Spleen (tissue), 11 donors: ENCODE measurements around the gene DDTL. TPM values are rescaled to one million over a fixed set of nuclear protein-coding genes. Genes with fewer than 3 reads are reported as not detected.

Experiments used
- DNase-seq: peaks from one replicate; pipeline ENCODE4 v3.0.0-alpha.2; 2020
- H3K27ac ChIP-seq, 8 donors: fragments of 200-600 bp; sonication (generic) in 7 of 8; 1 replicate in 4 of 8; 2 replicates in 4 of 8; pipeline versions ENCODE4 v1.5.0 to v1.8.0; 2016 to 2021; ENCODE audit warnings: inconsistent platforms in 4 of 8, mild to moderate bottlenecking in 4 of 8, moderate library complexity in 1 of 8
- H3K27me3 ChIP-seq, 7 donors: fragments of 200-600 bp; sonication (generic) in 6 of 7; replicated peaks in 1 of 7; 1 replicate in 4 of 7; 2 replicates in 3 of 7; pipeline versions ENCODE4 v1.5.0 to v1.8.0; 2016 to 2021; ENCODE audit warnings: inconsistent platforms in 3 of 7, mild to moderate bottlenecking in 1 of 7
- H3K36me3 ChIP-seq, 6 donors: fragments of 200-600 bp; sonication (generic) in 5 of 6; 1 replicate in 4 of 6; 2 replicates in 2 of 6; pipeline versions ENCODE4 v1.5.0 to v1.8.0; 2016 to 2021; ENCODE audit warnings: inconsistent platforms in 2 of 6
- H3K4me1 ChIP-seq, 6 donors: fragments of 200-600 bp; sonication (generic) in 5 of 6; 1 replicate in 3 of 6; 2 replicates in 3 of 6; pipeline versions ENCODE4 v1.5.0 to v1.8.0; 2016 to 2021; ENCODE audit warnings: inconsistent platforms in 3 of 6
- H3K4me3 ChIP-seq, 8 donors: fragments of 200-600 bp; sonication (generic) in 7 of 8; 1 replicate in 4 of 8; 2 replicates in 4 of 8; pipeline versions ENCODE4 v1.5.0 to v1.8.0; 2016 to 2021; ENCODE audit warnings: inconsistent platforms in 4 of 8, mild to moderate bottlenecking in 4 of 8, moderate library complexity in 2 of 8
- H3K9me3 ChIP-seq, 8 donors: fragments of 200-600 bp; sonication (generic) in 7 of 8; 1 replicate in 4 of 8; 2 replicates in 4 of 8; pipeline versions ENCODE4 v1.5.0 to v1.8.0; 2016 to 2021; ENCODE audit warnings: inconsistent platforms in 4 of 8
- CTCF ChIP-seq, 11 experiments: fragments of 200-600 bp in 7 of 11; fragments of 450-650 bp in 4 of 11; sonication (generic) in 4 of 11; IDR thresholded peaks in 8 of 11; conservative IDR thresholded peaks in 3 of 11; 1 replicate in 7 of 11; 2 replicates in 4 of 11; pipeline versions ENCODE4 v1.4.0 to v1.8.0; 2016 to 2021; ENCODE audit warnings: antibody characterized with exemption in 11 of 11, inconsistent platforms in 4 of 11, mild to moderate bottlenecking in 1 of 11
- POLR2A ChIP-seq, 3 donors: fragments of 450-650 bp; IDR thresholded peaks; one replicate each; pipeline ENCODE4 v1.5.1; 2017; ENCODE audit warnings: antibody characterized with exemption in 3 of 3, mild to moderate bottlenecking in 1 of 3
- POLR2AphosphoS5 ChIP-seq, 3 donors: sonication (generic); formaldehyde crosslinking; IDR thresholded peaks; one replicate each; pipeline ENCODE4 v1.5.1; 2017; ENCODE audit warnings: antibody characterized with exemption in 3 of 3
- WGBS, 5 donors: extraction: QIAGEN DNeasy Blood & Tissue Kit in 3 of 5; methylation state at CpG; one replicate each; pipeline versions ENCODE4 v1.1.5 to v1.1.7; 2013 to 2018; 5-methylcytosine and 5-hydroxymethylcytosine counted together
- intact Hi-C: fragments of 100-400 bp; cut with DNase I; formaldehyde crosslinking; loops from one replicate; pipeline ENCODE4 v1.15.0; 2023; ENCODE audit warnings: low total_unique reads
- polyA plus RNA-seq, 3 donors: library from polyadenylated mRNA; stranded (reverse); fragments of 200-250 nt; gene quantifications; one replicate each; pipeline ENCODE4 v1.2.1, GENCODE V29; 2013
- total RNA-seq, 7 donors: library from RNA; depleted of rRNA in 3 of 7; stranded (reverse); fragments of >200 nt in 3 of 7; fragmentation: NEBNext Ultra II Directional in 4 of 7; extraction: Animal tissue kit (Norgen Biotek cat#: 25700) in 4 of 7; gene quantifications; one replicate each; pipeline versions ENCODE4 v1.1.0 to v1.2.1, GENCODE V29; 2016 to 2021
- donor health status: healthy with polysubstance abuse.
- donor health status: DM: no; HTN: no; CAD: no; lungs with moderate emphysema.
- donor health status: DM: no; HTN: no; CAD: no.
- donor health status: Bipolar disorder and iron deficiency.
- donor health status: healthy.
- donor health status: DM: no; HTN: no; CAD: no.
- donor health status: DM: yes; HTN: yes; CAD: no.

DDTL gene
- total and polyA plus RNA-seq, 10 donors, result 1.0 to 5.0 (median 2.3) TPM; not detected in 1

DNA sequence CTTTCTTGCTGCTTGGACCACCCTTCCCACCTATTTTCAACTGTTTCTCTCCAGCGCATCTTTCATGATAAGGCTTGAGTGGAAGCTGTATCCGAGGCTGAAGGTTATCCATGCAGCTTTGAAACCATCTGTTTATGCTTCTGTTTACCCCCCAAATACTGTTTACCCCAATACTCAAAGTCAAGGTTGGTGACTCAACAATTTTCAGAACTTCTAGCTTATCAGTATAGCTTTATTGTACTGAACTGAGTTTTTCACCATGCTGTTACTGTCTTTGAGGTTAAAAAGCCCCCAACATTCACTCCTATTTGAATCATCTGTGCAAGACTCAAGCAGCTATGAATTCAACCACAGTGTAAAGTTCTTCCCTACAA is 43.3 kb downstream of the DDTL start:
- Histone ChIP-seq H3K36me3 (no peaks in the 10 kb centered on the region), H3K4me1 (peaks cover 6 to 35% (median 29%) of the 10 kb centered on the region in 6 donors), H3K9me3 (no peaks in the 10 kb centered on the region), H3K27ac (no peak overlapping the region), H3K4me3 (no peak overlapping the region), H3K27me3 (no peaks in the 10 kb centered on the region)
- no peak for TF ChIP-seq POLR2A (IDR thresholded peaks at IDR 0.05)
- no peak for TF ChIP-seq POLR2AphosphoS5 (IDR thresholded peaks at IDR 0.05)
- no peak for TF ChIP-seq CTCF (IDR thresholded peaks at IDR 0.05 in 8 of 11, conservative IDR thresholded peaks at IDR 0.05 in 3 of 11)
- no peak for DNase-seq
- 90 to 98% (median 96%) methylated on average over 2 of the region's 2 CpGs for WGBS, 5 donors
- intact Hi-C loops, result no loop called here

- peaks cover 0 to 3% (median 0%) of the 10 kb centered on the region in 8 donors for H3K9me3 ChIP-seq
- peak overlapping the region; percentile 58 to 89 (median 82) for H3K27ac ChIP-seq
- H3K4me1 ChIP-seq, result peaks cover 6 to 35% (median 29%) of the 10 kb centered on the region in 6 donors
- intact Hi-C loops, result no loop called here
- H3K27me3 ChIP-seq, result no peaks in the 10 kb centered on the region
- TF ChIP-seq POLR2A (IDR thresholded peaks at IDR 0.05), result no peak
- no peak for TF ChIP-seq CTCF (IDR thresholded peaks at IDR 0.05 in 8 of 11, conservative IDR thresholded peaks at IDR 0.05 in 3 of 11)
- TF ChIP-seq POLR2AphosphoS5 (IDR thresholded peaks at IDR 0.05), result no peak
- H3K4me3 ChIP-seq, result peak overlapping the region; percentile 81 to 100 (median 94)
- WGBS, 5 donors, result 0 to 2% (median 1%) methylated on average over 10 of the region's 10 CpGs
- DNase-seq, result no peak
- no peaks in the 10 kb centered on the region for H3K36me3 ChIP-seq
Measured at GRCh38 chr22:24011735-24012068, 45.0 kb downstream of the DDTL start.

GRCh38 chr22:24016156-24016555 is 49.5 kb downstream of the DDTL start:
- H3K4me1 ChIP-seq, result peaks cover 6 to 30% (median 22%) of the 10 kb centered on the region in 6 donors
- H3K27ac ChIP-seq, result no peak overlapping the region
- intact Hi-C loops, result no loop called here
- DNase-seq, result no peak
- H3K9me3 ChIP-seq, result peaks cover 0 to 3% (median 0%) of the 10 kb centered on the region in 8 donors
- TF ChIP-seq CTCF (IDR thresholded peaks at IDR 0.05 in 8 of 11, conservative IDR thresholded peaks at IDR 0.05 in 3 of 11), result no peak
- no peak for TF ChIP-seq POLR2A (IDR thresholded peaks at IDR 0.05)
- TF ChIP-seq POLR2AphosphoS5 (IDR thresholded peaks at IDR 0.05), result no peak
- H3K36me3 ChIP-seq, result peaks cover 0 to 12% (median 6%) of the 10 kb centered on the region in 6 donors
- WGBS, 5 donors, result 94 to 98% (median 97%) methylated on average over 1 of the region's 1 CpG
- H3K27me3 ChIP-seq, result no peaks in the 10 kb centered on the region
- no peak overlapping the region for H3K4me3 ChIP-seq

DNA sequence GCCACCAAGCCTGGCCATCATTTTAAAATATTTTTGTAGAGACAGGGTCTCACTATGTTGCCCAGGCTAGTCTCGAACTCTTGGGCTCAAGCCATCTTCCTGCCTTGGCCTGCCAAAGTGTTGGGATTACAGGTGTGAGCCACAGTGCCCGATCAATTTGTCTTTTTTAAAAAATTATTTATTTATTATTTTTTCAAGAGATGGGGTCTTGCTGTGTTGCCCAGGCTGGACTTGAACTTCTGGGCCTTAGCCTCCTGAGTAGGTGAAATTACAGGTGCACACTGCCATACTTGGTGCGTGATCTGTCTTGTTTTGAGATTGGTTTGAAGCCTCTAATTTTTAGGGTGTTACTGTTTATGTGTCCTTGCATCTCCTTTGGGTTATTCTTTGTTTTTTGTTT is 54.6 kb downstream of the DDTL start:
- Histone ChIP-seq H3K4me3 (no peak overlapping the region), H3K4me1 (peaks cover 0 to 6% (median 0%) of the 10 kb centered on the region in 6 donors), H3K27ac (no peak overlapping the region), H3K36me3 (peaks cover 0 to 22% (median 6%) of the 10 kb centered on the region in 6 donors), H3K27me3 (no peaks in the 10 kb centered on the region), H3K9me3 (no peaks in the 10 kb centered on the region)
- no peak for DNase-seq
- intact Hi-C loops, result no loop called here
- WGBS, 5 donors, result 95 to 100% (median 96%) methylated on average over 3 of the region's 3 CpGs
- TF ChIP-seq CTCF (IDR thresholded peaks at IDR 0.05 in 8 of 11, conservative IDR thresholded peaks at IDR 0.05 in 3 of 11) (no peak), POLR2AphosphoS5 (IDR thresholded peaks at IDR 0.05) (no peak), POLR2A (IDR thresholded peaks at IDR 0.05) (no peak)

Other genes starting within 250 kb of the DDTL start
- 1 to 10 TPM; 5.0 to 7.4 (median 6.0) TPM for gene ZNF70, start 215.8 kb upstream of the DDTL start, total RNA-seq
- gene ZNF70, start 215.8 kb upstream of the DDTL start, polyA plus RNA-seq, result 1 to 10 TPM in 1 of 3 donors, under 1 TPM in 2; 0.55 to 1.3 (median 0.72) TPM
- gene VPREB3, start 212.5 kb upstream of the DDTL start, total RNA-seq, result 100 to 1,000 TPM in 1 of 7 donors, 10 to 100 TPM in 6; 24.9 to 103 (median 49.5) TPM
- gene VPREB3, start 212.5 kb upstream of the DDTL start, polyA plus RNA-seq, result 100 to 1,000 TPM; 315 to 472 (median 377) TPM
- under 1 TPM in 4 of 7 donors, not detected in 3; 0.44 to 0.97 (median 0.76) TPM for gene C22orf15, start 203.9 kb upstream of the DDTL start, total RNA-seq
- 1 to 10 TPM in 1 of 3 donors, under 1 TPM in 2; 0.29 to 1.4 (median 0.59) TPM for gene C22orf15, start 203.9 kb upstream of the DDTL start, polyA plus RNA-seq
- gene CHCHD10, start 198.9 kb upstream of the DDTL start, total RNA-seq, result 100 to 1,000 TPM in 1 of 7 donors, 10 to 100 TPM in 6; 16.8 to 101 (median 83.4) TPM
- 100 to 1,000 TPM; 117 to 189 (median 167) TPM for gene CHCHD10, start 198.9 kb upstream of the DDTL start, polyA plus RNA-seq
- 10 to 100 TPM in 1 of 7 donors, 1 to 10 TPM in 5, under 1 TPM in 1; 0.66 to 11.0 (median 3.3) TPM for gene MMP11, start 194.0 kb upstream of the DDTL start, total RNA-seq
- 1 to 10 TPM; 4.4 to 6.8 (median 4.7) TPM for gene MMP11, start 194.0 kb upstream of the DDTL start, polyA plus RNA-seq
- 100 to 1,000 TPM in 2 of 7 donors, 10 to 100 TPM in 5; 72.8 to 166 (median 84.6) TPM for gene SMARCB1, start 179.9 kb upstream of the DDTL start, total RNA-seq
- 100 to 1,000 TPM in 1 of 3 donors, 10 to 100 TPM in 2; 64.2 to 100 (median 86.9) TPM for gene SMARCB1, start 179.9 kb upstream of the DDTL start, polyA plus RNA-seq
- 10 to 100 TPM; 10.2 to 62.8 (median 30.4) TPM for gene DERL3, start 127.9 kb upstream of the DDTL start, total RNA-seq
- gene DERL3, start 127.9 kb upstream of the DDTL start, polyA plus RNA-seq, result 10 to 100 TPM; 16.1 to 18.8 (median 17.9) TPM
- 10 to 100 TPM; 12.0 to 21.7 (median 16.9) TPM for gene SLC2A11, start 109.0 kb upstream of the DDTL start, total RNA-seq
- 10 to 100 TPM; 15.6 to 23.5 (median 16.2) TPM for gene SLC2A11, start 109.0 kb upstream of the DDTL start, polyA plus RNA-seq
- 100 to 1,000 TPM; 168 to 346 (median 211) TPM for gene MIF, start 72.5 kb upstream of the DDTL start, total RNA-seq
- gene MIF, start 72.5 kb upstream of the DDTL start, polyA plus RNA-seq, result 100 to 1,000 TPM; 421 to 580 (median 501) TPM
- 10 to 100 TPM in 1 of 7 donors, 1 to 10 TPM in 6; 2.0 to 11.6 (median 3.7) TPM for gene GSTT2B, start 5.7 kb upstream of the DDTL start, total RNA-seq
- gene GSTT2B, start 5.7 kb upstream of the DDTL start, polyA plus RNA-seq, result 10 to 100 TPM in 1 of 3 donors, 1 to 10 TPM in 2; 4.7 to 11.6 (median 6.6) TPM
- gene DDT, start 7.6 kb downstream of the DDTL start, total RNA-seq, result 100 to 1,000 TPM in 1 of 7 donors, 10 to 100 TPM in 6; 63.4 to 112 (median 67.8) TPM
- gene DDT, start 7.6 kb downstream of the DDTL start, polyA plus RNA-seq, result 100 to 1,000 TPM; 138 to 224 (median 154) TPM
- gene GSTT2, start 13.2 kb downstream of the DDTL start, total RNA-seq, result under 1 TPM in 2 of 7 donors, not detected in 5; 0.44 to 0.95 TPM
- gene GSTT2, start 13.2 kb downstream of the DDTL start, polyA plus RNA-seq, result 1 to 10 TPM in 1 of 3 donors, under 1 TPM in 2; 0.16 to 1.3 (median 0.41) TPM
- not detected for gene GSTT4, start 38.6 kb downstream of the DDTL start, total RNA-seq
- gene GSTT4, start 38.6 kb downstream of the DDTL start, polyA plus RNA-seq, result not detected
- gene CABIN1, start 44.4 kb downstream of the DDTL start, total RNA-seq, result 10 to 100 TPM; 51.3 to 89.5 (median 74.9) TPM
- 10 to 100 TPM; 25.5 to 44.1 (median 39.6) TPM for gene CABIN1, start 44.4 kb downstream of the DDTL start, polyA plus RNA-seq
- gene SUSD2, start 214.6 kb downstream of the DDTL start, total RNA-seq, result 1 to 10 TPM; 1.4 to 9.0 (median 3.2) TPM
- gene SUSD2, start 214.6 kb downstream of the DDTL start, polyA plus RNA-seq, result 1 to 10 TPM; 2.2 to 4.0 (median 3.6) TPM